Activated CD4-positive, alpha-beta T cell treated with anti-CD3 and anti-CD28 coated beads for 36 hours (primary cell): ENCODE data around the gene DHX29. TPM values are rescaled to one million over a fixed set of nuclear protein-coding genes. Genes with fewer than 3 reads are reported as not detected.
"Not testable (repeated sequence)": the region's sequence is repeated elsewhere in the genome, so short reads cannot be mapped to it uniquely, and the experiment has no call there.

Experiments
- ATAC-seq: fragments of 200-7000 bp; cut with Tn5 transposase; one replicate; pipeline ENCODE4 v1.10.0; 2021; ENCODE audit warnings: mild to moderate bottlenecking, moderate library complexity
- CTCF ChIA-PET: fragments of 350-600 bp; sonication (Branson Sonifier 250); formaldehyde crosslinking; loops from one replicate; lab custom pipeline; 2021; ENCODE audit warnings: antibody characterized with exemption; lab: Charles Lee
- POLR2A ChIA-PET: fragments of 350-600 bp; sonication (Branson Sonifier 250); formaldehyde crosslinking; loops from one replicate; lab custom pipeline; 2021; ENCODE audit warnings: antibody characterized with exemption, inconsistent platforms; lab: Charles Lee
- DNase-seq: peaks from one replicate; pipeline ENCODE4 v3.0.0-alpha.2; 2020
- H3K27ac Mint-ChIP-seq: one replicate; pipeline ENCODE4 v1.8.0; 2021; ENCODE audit warnings: mixed read lengths
- H3K27me3 Mint-ChIP-seq: one replicate; pipeline ENCODE4 v1.8.0; 2021; ENCODE audit warnings: mixed read lengths
- H3K36me3 Mint-ChIP-seq: one replicate; pipeline ENCODE4 v1.8.0; 2021; ENCODE audit warnings: low read depth, mixed read lengths
- H3K4me1 Mint-ChIP-seq: one replicate; pipeline ENCODE4 v1.8.0; 2021; ENCODE audit warnings: mixed read lengths
- H3K4me3 Mint-ChIP-seq: one replicate; pipeline ENCODE4 v1.8.0; 2021; ENCODE audit warnings: mild to moderate bottlenecking, moderate library complexity, mixed read lengths
- H3K9me3 Mint-ChIP-seq: one replicate; pipeline ENCODE4 v1.8.0; 2021; ENCODE audit warnings: low read depth, mixed read lengths
- intact Hi-C, 2 experiments: fragments of 100-400 bp; cut with DNase I in 1 of 2; cut with micrococcal nuclease in 1 of 2; formaldehyde crosslinking; loops; one replicate each; pipeline versions ENCODE4 v1.14.2 to v1.15.1; 2022 to 2024; cut with DNase I, micrococcal nuclease
- total RNA-seq, 2 experiments: library from RNA; stranded (reverse); gene quantifications; one replicate each; pipeline ENCODE4 v1.2.3, GENCODE V29; 2021

DHX29 gene
- total RNA-seq, 2 experiments from 2014 or later = 12.1 to 12.9 TPM

GRCh38 chr5:55333811-55334210, 26.3 kb upstream of the DHX29 start:
- DNase-seq (no peak), ATAC-seq (no peak)
- Mint-ChIP-seq H3K9me3 (no peaks in the 10 kb centered on the region), H3K4me3 (no peak overlapping the region), H3K27ac (no peak overlapping the region), H3K36me3 (peaks cover 54% of the 10 kb centered on the region), H3K4me1 (peaks cover 32% of the 10 kb centered on the region), H3K27me3 (no peaks in the 10 kb centered on the region)
- ChIA-PET CTCF (no interaction called here), POLR2A (no interaction called here)
- intact Hi-C loops = no loop called here

- Mint-ChIP-seq H3K9me3 (no peaks in the 10 kb centered on the region), H3K36me3 (peaks cover 55% of the 10 kb centered on the region), H3K27ac (no peak overlapping the region), H3K27me3 (no peaks in the 10 kb centered on the region), H3K4me1 (peaks cover 28% of the 10 kb centered on the region), H3K4me3 (no peak overlapping the region)
- CTCF ChIA-PET = interaction anchor here (1.0 kb wide), 1 partner anchor 10 kb away, joined by 4 read pairs; no protein-coding TSS in a partner anchor
- no peak for ATAC-seq
- POLR2A ChIA-PET = no interaction called here
- no peak for DNase-seq
- intact Hi-C loops = no loop called here
Measured at GRCh38 chr5:55333017-55333416, 25.5 kb upstream of the DHX29 start.

- intact Hi-C loops = no loop called here
- H3K27ac Mint-ChIP-seq = no peak overlapping the region
- ATAC-seq (no peak), DNase-seq (no peak)
- no peaks in the 10 kb centered on the region for H3K9me3 Mint-ChIP-seq
- peaks cover 29% of the 10 kb centered on the region for H3K4me1 Mint-ChIP-seq
- H3K4me3 Mint-ChIP-seq = no peak overlapping the region
- POLR2A ChIA-PET = no interaction called here
- CTCF ChIA-PET = interaction anchor here (1.4 kb wide), 1 partner anchor 12 kb away, joined by 3 read pairs; no protein-coding TSS in a partner anchor
- H3K27me3 Mint-ChIP-seq = no peaks in the 10 kb centered on the region
- H3K36me3 Mint-ChIP-seq = peaks cover 57% of the 10 kb centered on the region
Measured at GRCh38 chr5:55331321-55331720, 23.8 kb upstream of the DHX29 start.

GRCh38 chr5:55327281-55327680, 19.8 kb upstream of the DHX29 start:
- peaks cover 47% of the 10 kb centered on the region for H3K36me3 Mint-ChIP-seq

GRCh38 chr5:55325621-55326020, 18.1 kb upstream of the DHX29 start:
- no peak overlapping the region for H3K27ac Mint-ChIP-seq
- no peak overlapping the region for H3K4me3 Mint-ChIP-seq
- ChIA-PET POLR2A (no interaction called here), CTCF (interaction anchor here (1.4 kb wide), 1 partner anchor 366 kb away, joined by 6 read pairs; no protein-coding TSS in a partner anchor)
- DNase-seq = no peak
- no peak for ATAC-seq
- no peaks in the 10 kb centered on the region for H3K27me3 Mint-ChIP-seq
- peaks cover 25% of the 10 kb centered on the region for H3K4me1 Mint-ChIP-seq
- H3K36me3 Mint-ChIP-seq = peaks cover 38% of the 10 kb centered on the region
- no peaks in the 10 kb centered on the region for H3K9me3 Mint-ChIP-seq
- intact Hi-C loops = loop anchor here in 1 of 2 experiments (1.0 kb wide), 1 partner anchor 367 kb away; no protein-coding TSS in a partner anchor

More at GRCh38 chr5:55327281-55327680, 19.8 kb upstream of the DHX29 start:
- ATAC-seq (no peak), DNase-seq (no peak)
- Mint-ChIP-seq H3K4me1 (peaks cover 30% of the 10 kb centered on the region), H3K4me3 (no peak overlapping the region), H3K27ac (peak overlapping the region; percentile 58), H3K9me3 (no peaks in the 10 kb centered on the region), H3K27me3 (no peaks in the 10 kb centered on the region)
- CTCF ChIA-PET = interaction anchor here (0.9 kb wide), 1 partner anchor 16 kb away, joined by 4 read pairs; no protein-coding TSS in a partner anchor
- POLR2A ChIA-PET = interaction anchor here (0.7 kb wide), 1 partner anchor 12 kb away, joined by 8 read pairs; no protein-coding TSS in a partner anchor
- intact Hi-C loops = no loop called here

- H3K27me3 Mint-ChIP-seq = no peaks in the 10 kb centered on the region
- intact Hi-C loops = loop anchor here in 1 of 2 experiments (1.0 kb wide), 1 partner anchor 367 kb away; no protein-coding TSS in a partner anchor
Measured at GRCh38 chr5:55324815-55325418, 17.4 kb upstream of the DHX29 start.

GRCh38 chr5:55324006-55324405, 16.5 kb upstream of the DHX29 start:
- Mint-ChIP-seq H3K4me1 (peaks cover 20% of the 10 kb centered on the region), H3K27ac (no peak overlapping the region), H3K4me3 (no peak overlapping the region), H3K9me3 (no peaks in the 10 kb centered on the region), H3K36me3 (peaks cover 26% of the 10 kb centered on the region), H3K27me3 (no peaks in the 10 kb centered on the region)
- ChIA-PET CTCF (no interaction called here), POLR2A (no interaction called here)
- ATAC-seq = no peak
- DNase-seq = no peak
- intact Hi-C loops = no loop called here

More at GRCh38 chr5:55324815-55325418, 17.4 kb upstream of the DHX29 start:
- no peak overlapping the region for H3K4me3 Mint-ChIP-seq
- no peaks in the 10 kb centered on the region for H3K9me3 Mint-ChIP-seq
- DNase-seq = no peak
- CTCF ChIA-PET = interaction anchor here (0.6 to 1.4 kb wide), 6 partner anchors 9 to 384 kb away, joined by 3 to 6 read pairs (median 3); partner anchors contain the start of gene MTREX
- H3K27ac Mint-ChIP-seq = peak overlapping the region; percentile 67
- peaks cover 32% of the 10 kb centered on the region for H3K36me3 Mint-ChIP-seq
- peak; percentile 44 for ATAC-seq
- POLR2A ChIA-PET = no interaction called here
- H3K4me1 Mint-ChIP-seq = peaks cover 19% of the 10 kb centered on the region

- POLR2A ChIA-PET = no interaction called here
- CTCF ChIA-PET = interaction anchor here (0.7 to 1.2 kb wide), 2 partner anchors 10 to 307 kb away, joined by 3 read pairs; no protein-coding TSS in a partner anchor
- intact Hi-C loops = no loop called here
- no peaks in the 10 kb centered on the region for H3K27me3 Mint-ChIP-seq
- ATAC-seq (no peak), DNase-seq (no peak)
- H3K36me3 Mint-ChIP-seq = peaks cover 33% of the 10 kb centered on the region
- peaks cover 28% of the 10 kb centered on the region for H3K4me1 Mint-ChIP-seq
- H3K9me3 Mint-ChIP-seq = peaks cover 5% of the 10 kb centered on the region
- no peak overlapping the region for H3K27ac Mint-ChIP-seq
- no peak overlapping the region for H3K4me3 Mint-ChIP-seq
Measured at GRCh38 chr5:55320571-55320970, 13.1 kb upstream of the DHX29 start.

- Mint-ChIP-seq H3K27ac (no peak overlapping the region), H3K4me1 (peaks cover 31% of the 10 kb centered on the region), H3K9me3 (peaks cover 5% of the 10 kb centered on the region), H3K4me3 (no peak overlapping the region), H3K27me3 (no peaks in the 10 kb centered on the region), H3K36me3 (peaks cover 31% of the 10 kb centered on the region)
- intact Hi-C loops = no loop called here
- CTCF ChIA-PET = interaction anchor here (0.6 to 1.2 kb wide), 4 partner anchors 9 to 196 kb away, joined by 3 read pairs; no protein-coding TSS in a partner anchor
- DNase-seq (no peak), ATAC-seq (no peak)
- POLR2A ChIA-PET = no interaction called here
Measured at GRCh38 chr5:55319491-55319890, 12.0 kb upstream of the DHX29 start.

- H3K4me3 Mint-ChIP-seq, intact Hi-C loops, DNase-seq, H3K9me3 Mint-ChIP-seq, H3K27me3 Mint-ChIP-seq, H3K27ac Mint-ChIP-seq, ATAC-seq: not testable (repeated sequence)
- ChIA-PET POLR2A (interaction anchor here (0.8 to 1.3 kb wide), 2 partner anchors 11 to 226 kb away, joined by 3 to 7 read pairs; partner anchors contain the start of genes DHX29 and MTREX), CTCF (interaction anchor here (0.8 kb wide), 1 partner anchor 620 kb away, joined by 3 read pairs; no protein-coding TSS in a partner anchor)
- Mint-ChIP-seq H3K4me1 (peaks cover 41% of the 10 kb centered on the region), H3K36me3 (peaks cover 38% of the 10 kb centered on the region)
Measured at GRCh38 chr5:55318237-55318636, 10.7 kb upstream of the DHX29 start.

GRCh38 chr5:55316837-55317236, 9.3 kb upstream of the DHX29 start:
- Mint-ChIP-seq H3K27ac (no peak overlapping the region), H3K36me3 (peaks cover 38% of the 10 kb centered on the region), H3K4me3 (no peak overlapping the region), H3K9me3 (peaks cover 5% of the 10 kb centered on the region), H3K4me1 (peaks cover 53% of the 10 kb centered on the region), H3K27me3 (no peaks in the 10 kb centered on the region)
- intact Hi-C loops = no loop called here
- no peak for ATAC-seq
- CTCF ChIA-PET = no interaction called here
- DNase-seq = no peak
- POLR2A ChIA-PET = no interaction called here
